SJCRH30 (cell line): Measurements from ENCODE around the gene ABCA6. TPM values are rescaled to one million over a fixed set of nuclear protein-coding genes. Genes with fewer than 3 reads are reported as not detected.
"Not testable (repeated sequence)": the region's sequence is repeated elsewhere in the genome, so short reads cannot be mapped to it uniquely, and the experiment has no call there.

Experiments used
- DNase-seq, 2 experiments: peaks; one replicate each; pipeline ENCODE4 v3.0.0-alpha.2; 2015 to 2020
- H3K27ac ChIP-seq: fragments of 250-450 bp; sonication (Bioruptor Pico); 2 replicates; pipeline ENCODE4 v1.5.1; 2020; ENCODE audit warnings: mild to moderate bottlenecking, moderate library complexity
- H3K27me3 ChIP-seq: fragments of 250-450 bp; sonication (Bioruptor Pico); 2 replicates; pipeline ENCODE4 v1.5.1; 2020; ENCODE audit warnings: mild to moderate bottlenecking, moderate library complexity
- H3K36me3 ChIP-seq: fragments of 250-450 bp; sonication (Bioruptor Pico); 2 replicates; pipeline ENCODE4 v1.5.1; 2020; ENCODE audit warnings: mild to moderate bottlenecking, moderate library complexity
- H3K4me1 ChIP-seq: fragments of 250-450 bp; sonication (Bioruptor Pico); 2 replicates; pipeline ENCODE4 v1.5.1; 2020; ENCODE audit warnings: mild to moderate bottlenecking, moderate library complexity
- H3K4me3 ChIP-seq: fragments of 250-450 bp; sonication (Bioruptor Pico); 2 replicates; pipeline ENCODE4 v1.5.1; 2020; ENCODE audit warnings: mild to moderate bottlenecking, moderate library complexity
- H3K9me3 ChIP-seq: fragments of 250-450 bp; sonication (Bioruptor Pico); replicated peaks from 2 replicates; pipeline ENCODE4 v1.5.1; 2020; ENCODE audit warnings: mild to moderate bottlenecking, moderate library complexity
- total RNA-seq: library from RNA; depleted of rRNA; stranded (reverse); fragments of >200 nt; shearing (Covaris generic); gene quantifications from 2 replicates; pipeline ENCODE4 v1.2.3, GENCODE V29; 2014

The ABCA6 gene
- total RNA-seq, 1 experiment from 2014 or later: not detected

- H3K27me3 ChIP-seq, H3K4me1 ChIP-seq, DNase-seq, H3K27ac ChIP-seq, H3K9me3 ChIP-seq, H3K4me3 ChIP-seq, H3K36me3 ChIP-seq: not testable (repeated sequence)
These were observed 70.5 kb downstream of the ABCA6 start for GRCh38 chr17:69071233-69071586.

- H3K4me3 ChIP-seq, H3K4me1 ChIP-seq, H3K27me3 ChIP-seq, H3K9me3 ChIP-seq, H3K36me3 ChIP-seq, H3K27ac ChIP-seq, DNase-seq: not testable (repeated sequence)
These were observed 71.1 kb downstream of the ABCA6 start for GRCh38 chr17:69070378-69071232.

DNA sequence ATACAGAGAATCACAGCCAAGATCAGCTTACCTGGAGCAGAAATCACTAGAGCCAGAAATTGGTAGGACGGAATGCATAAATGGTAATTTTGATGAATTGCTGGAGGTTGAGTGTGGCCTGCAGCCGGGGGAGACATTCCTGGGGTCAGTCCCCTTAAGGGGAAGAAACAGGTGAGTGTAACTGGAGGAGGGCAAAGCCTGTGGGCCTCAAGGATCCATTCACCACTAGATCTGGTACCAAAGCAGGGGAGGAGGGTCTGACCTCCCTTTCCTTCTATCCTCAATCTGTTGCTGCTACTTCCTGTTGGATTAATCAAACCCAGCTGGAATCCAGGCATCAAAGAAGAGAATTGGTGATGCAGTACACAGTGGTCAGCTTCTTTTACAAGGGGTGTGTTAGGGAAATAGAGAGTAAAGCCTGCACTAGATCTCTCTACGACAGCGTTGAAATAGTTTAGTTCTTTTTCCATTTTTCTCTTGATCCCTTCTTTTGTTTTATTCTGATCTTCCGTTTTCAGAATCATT, 72.4 kb downstream of the ABCA6 start:
- no peaks in the 10 kb centered on the region for H3K4me1 ChIP-seq

GRCh38 chr17:69067274-69068047, 74.2 kb downstream of the ABCA6 start:
- no peaks in the 10 kb centered on the region for H3K36me3 ChIP-seq

More for the DNA sequence above, 72.4 kb downstream of the ABCA6 start:
- no peak overlapping the region for H3K27ac ChIP-seq
- no peaks in the 10 kb centered on the region for H3K36me3 ChIP-seq
- no peak for DNase-seq
- no peaks in the 10 kb centered on the region for H3K9me3 ChIP-seq
- no peak overlapping the region for H3K4me3 ChIP-seq
- no peaks in the 10 kb centered on the region for H3K27me3 ChIP-seq

GRCh38 chr17:69066482-69066881, 75.2 kb downstream of the ABCA6 start:
- Histone ChIP-seq H3K9me3 (no peaks in the 10 kb centered on the region), H3K36me3 (no peaks in the 10 kb centered on the region), H3K27me3 (no peaks in the 10 kb centered on the region), H3K4me3 (no peak overlapping the region), H3K27ac (no peak overlapping the region), H3K4me1 (no peaks in the 10 kb centered on the region)
- no peak for DNase-seq

More at GRCh38 chr17:69067274-69068047, 74.2 kb downstream of the ABCA6 start:
- DNase-seq: no peak
- H3K27me3 ChIP-seq: no peaks in the 10 kb centered on the region
- H3K9me3 ChIP-seq: no peaks in the 10 kb centered on the region
- no peaks in the 10 kb centered on the region for H3K4me1 ChIP-seq
- H3K4me3 ChIP-seq: no peak overlapping the region
- no peak overlapping the region for H3K27ac ChIP-seq

- no peak for DNase-seq
- no peak overlapping the region for H3K27ac ChIP-seq
- no peaks in the 10 kb centered on the region for H3K27me3 ChIP-seq
- no peaks in the 10 kb centered on the region for H3K4me1 ChIP-seq
- no peaks in the 10 kb centered on the region for H3K9me3 ChIP-seq
- no peaks in the 10 kb centered on the region for H3K36me3 ChIP-seq
- no peak overlapping the region for H3K4me3 ChIP-seq
These were observed 76.6 kb downstream of the ABCA6 start for GRCh38 chr17:69065113-69065512.

DNA sequence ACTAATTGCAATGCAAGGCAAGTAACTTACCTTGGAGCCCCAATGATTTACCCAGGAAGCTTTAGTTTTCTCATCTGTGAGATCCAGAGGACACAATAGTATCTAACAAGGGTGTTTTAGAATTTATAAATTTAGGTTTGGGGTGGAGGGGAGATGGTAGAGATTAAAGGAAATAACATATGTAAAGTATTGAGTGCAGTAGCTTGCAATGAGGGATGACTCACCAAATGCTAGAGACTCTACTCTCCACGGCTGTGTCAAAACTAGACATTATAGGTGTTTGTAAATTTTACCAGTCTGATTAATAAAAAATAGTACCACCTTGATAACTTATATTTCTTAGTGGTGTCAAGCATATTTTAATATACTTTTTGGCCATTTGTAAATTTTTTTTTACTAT, 77.2 kb downstream of the ABCA6 start:
- Histone ChIP-seq H3K36me3 (no peaks in the 10 kb centered on the region), H3K4me1 (no peaks in the 10 kb centered on the region), H3K4me3 (no peak overlapping the region), H3K9me3 (no peaks in the 10 kb centered on the region), H3K27ac (no peak overlapping the region), H3K27me3 (no peaks in the 10 kb centered on the region)
- DNase-seq: no peak

DNA sequence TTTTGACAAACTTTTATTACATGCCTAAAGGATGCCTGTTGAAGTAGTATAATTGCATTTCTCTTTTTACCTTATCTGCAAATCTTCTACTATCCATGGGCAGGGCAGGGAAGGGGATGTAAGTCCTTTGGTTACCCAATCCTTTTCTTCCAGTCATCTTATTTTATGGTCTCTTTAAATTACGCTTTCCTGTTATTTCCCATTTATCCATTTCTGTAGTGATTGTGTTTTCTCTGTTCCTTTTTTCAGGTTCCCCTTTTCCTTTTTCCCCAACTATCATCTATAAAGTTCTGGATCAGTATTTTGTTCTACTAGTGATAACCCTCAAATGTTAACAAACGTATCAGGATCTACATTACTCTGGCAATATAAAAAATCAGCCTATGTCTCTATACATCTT, 77.7 kb downstream of the ABCA6 start:
- Histone ChIP-seq H3K4me3 (no peak overlapping the region), H3K36me3 (no peaks in the 10 kb centered on the region), H3K27me3 (no peaks in the 10 kb centered on the region), H3K9me3 (no peaks in the 10 kb centered on the region), H3K27ac (no peak overlapping the region), H3K4me1 (no peaks in the 10 kb centered on the region)
- DNase-seq: no peak

DNA sequence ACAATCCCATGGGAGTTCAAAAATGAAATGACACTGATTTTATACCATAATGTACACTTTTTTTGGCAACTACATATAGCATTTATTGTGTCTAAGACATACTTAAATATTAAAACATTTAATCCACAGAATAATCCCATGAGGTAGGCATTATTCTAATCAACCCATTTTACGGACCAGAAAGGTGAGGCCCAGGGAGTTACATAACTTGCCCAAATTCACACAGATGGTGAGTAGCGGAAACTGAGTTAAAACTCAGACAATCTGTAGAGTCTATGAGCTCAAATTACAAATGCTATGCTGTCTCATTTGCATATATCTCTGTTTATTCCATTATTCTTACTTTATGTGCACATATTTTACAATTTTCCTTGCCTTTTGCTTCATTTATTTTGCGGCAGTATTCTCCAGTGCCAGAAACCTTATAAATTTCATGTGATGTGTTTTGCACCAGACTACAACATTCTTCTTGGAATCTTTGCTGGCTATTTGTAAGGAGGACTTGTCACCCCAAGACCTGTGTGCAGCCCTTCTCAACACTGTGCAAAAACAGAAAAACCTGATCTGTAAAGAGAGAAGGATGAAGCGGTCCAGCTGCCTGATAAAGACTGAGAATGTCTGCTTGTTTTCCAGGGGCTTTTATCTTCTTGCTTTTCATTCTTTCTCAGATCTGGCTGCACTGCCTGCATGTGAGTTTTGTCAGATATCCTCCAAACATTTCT, 78.7 kb downstream of the ABCA6 start:
- H3K27ac ChIP-seq: no peak overlapping the region
- DNase-seq: no peak
- H3K4me1 ChIP-seq: no peaks in the 10 kb centered on the region
- H3K27me3 ChIP-seq: no peaks in the 10 kb centered on the region
- no peaks in the 10 kb centered on the region for H3K36me3 ChIP-seq
- H3K4me3 ChIP-seq: no peak overlapping the region
- no peaks in the 10 kb centered on the region for H3K9me3 ChIP-seq

DNA sequence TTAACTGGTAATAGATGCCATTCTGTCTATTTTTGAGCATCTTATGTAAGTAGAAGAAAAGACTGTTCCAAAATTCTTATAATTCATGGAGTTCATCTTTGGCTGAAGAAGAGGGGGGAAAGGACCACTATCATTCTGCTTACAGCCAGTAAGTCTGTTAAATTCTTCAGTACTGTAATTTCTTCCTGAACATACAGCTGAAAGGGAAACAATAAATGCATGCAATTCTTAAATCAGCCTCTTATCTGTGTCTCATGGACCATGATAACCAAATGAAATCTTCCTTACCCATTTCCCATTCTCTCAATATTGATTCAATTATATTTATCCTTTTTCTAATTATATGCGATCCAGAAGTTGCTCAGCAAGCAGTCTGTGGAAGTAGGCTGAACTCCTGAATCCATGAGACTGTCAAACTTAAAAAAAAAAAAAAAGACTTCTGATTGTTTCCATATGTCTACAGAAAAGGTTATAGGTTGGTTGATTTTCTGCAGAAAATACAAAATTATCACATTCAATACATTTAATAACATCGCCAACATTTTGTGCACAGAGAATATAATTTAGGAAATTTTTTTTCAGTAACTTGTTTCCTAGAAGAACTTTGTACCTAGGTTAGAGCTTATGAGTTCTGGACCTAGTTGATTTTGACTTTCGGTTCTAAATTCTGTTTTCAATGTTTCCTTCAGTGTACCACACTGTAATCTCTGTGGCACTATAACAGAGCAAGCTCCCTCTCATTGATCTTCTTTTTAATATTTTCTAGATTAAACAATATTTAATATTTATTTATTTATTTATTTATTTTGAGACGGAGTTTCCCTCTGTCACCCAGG, 79.8 kb downstream of the ABCA6 start:
- no peak overlapping the region for H3K27ac ChIP-seq
- no peak for DNase-seq
- H3K36me3 ChIP-seq: no peaks in the 10 kb centered on the region
- no peaks in the 10 kb centered on the region for H3K27me3 ChIP-seq
- H3K4me3 ChIP-seq: no peak overlapping the region
- no peaks in the 10 kb centered on the region for H3K9me3 ChIP-seq
- no peaks in the 10 kb centered on the region for H3K4me1 ChIP-seq

DNA sequence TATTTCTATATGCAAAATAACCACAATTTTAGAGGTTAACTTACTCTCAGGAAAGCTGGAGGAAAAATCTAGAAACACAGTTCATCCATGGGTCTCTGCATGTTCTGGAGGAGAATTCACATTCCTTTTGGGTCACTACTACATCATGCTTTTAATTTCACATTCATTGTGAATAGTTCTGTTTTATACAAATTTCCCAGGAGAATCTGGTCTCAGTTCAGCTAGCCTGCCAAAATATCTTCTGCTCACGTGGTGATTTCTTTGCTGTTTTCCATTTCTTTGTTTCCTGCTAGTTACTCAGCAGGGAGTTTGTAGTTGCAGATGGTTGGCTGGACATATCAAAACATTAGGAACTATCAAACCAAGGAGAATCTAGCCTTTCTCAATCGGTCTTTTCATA, 80.9 kb downstream of the ABCA6 start, which contains the start of gene ABCA9:
Gene ABCA9, minus strand, starts transcription at position 106 of the 400 bp plus-strand sequence. CDS start 9,801 bp downstream, outside the sequence.
- Histone ChIP-seq H3K4me1 (no peaks in the 10 kb centered on the region), H3K27me3 (no peaks in the 10 kb centered on the region), H3K36me3 (no peaks in the 10 kb centered on the region), H3K9me3 (no peaks in the 10 kb centered on the region), H3K27ac (no peak within 1 kb of the TSS), H3K4me3 (no peak within 1 kb of the TSS)
- DNase-seq: no peak

DNA sequence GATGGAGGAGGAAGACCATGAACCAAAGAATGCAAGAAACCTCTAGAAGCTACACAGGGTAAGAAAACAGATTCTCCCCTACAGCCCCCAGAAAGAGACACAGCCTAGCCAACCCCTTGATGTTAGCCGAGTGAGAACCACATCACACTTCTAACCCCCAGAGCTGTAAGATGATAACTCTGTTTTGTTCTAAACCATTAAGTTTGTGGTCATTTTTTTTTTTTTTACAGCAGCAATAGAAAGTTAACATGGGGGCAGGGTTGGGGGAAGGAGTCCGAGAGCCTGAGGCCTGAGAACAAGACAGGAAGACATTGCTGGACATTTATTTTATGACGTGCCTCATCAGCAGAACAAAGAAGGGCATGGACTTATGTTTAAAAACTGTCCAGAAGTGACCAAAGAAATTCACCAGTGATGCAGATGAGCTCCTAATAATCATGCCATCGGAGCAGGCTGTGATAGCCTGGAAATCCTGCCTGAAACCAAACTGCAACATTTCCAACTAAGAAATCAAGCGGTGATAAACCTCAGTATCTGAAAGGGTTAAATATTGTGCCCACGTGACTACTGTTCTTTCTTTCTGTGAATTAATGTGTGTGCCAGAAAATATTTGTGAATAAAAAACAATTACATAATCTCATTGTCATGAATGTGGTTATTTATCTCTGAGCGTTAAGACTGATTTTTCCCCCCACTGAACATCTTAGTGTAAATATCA, 82.1 kb downstream of the ABCA6 start:
- H3K9me3 ChIP-seq: no peaks in the 10 kb centered on the region
- H3K27ac ChIP-seq: no peak overlapping the region
- H3K27me3 ChIP-seq: no peaks in the 10 kb centered on the region
- no peak for DNase-seq
- H3K4me1 ChIP-seq: no peaks in the 10 kb centered on the region
- no peaks in the 10 kb centered on the region for H3K36me3 ChIP-seq
- no peak overlapping the region for H3K4me3 ChIP-seq

DNA sequence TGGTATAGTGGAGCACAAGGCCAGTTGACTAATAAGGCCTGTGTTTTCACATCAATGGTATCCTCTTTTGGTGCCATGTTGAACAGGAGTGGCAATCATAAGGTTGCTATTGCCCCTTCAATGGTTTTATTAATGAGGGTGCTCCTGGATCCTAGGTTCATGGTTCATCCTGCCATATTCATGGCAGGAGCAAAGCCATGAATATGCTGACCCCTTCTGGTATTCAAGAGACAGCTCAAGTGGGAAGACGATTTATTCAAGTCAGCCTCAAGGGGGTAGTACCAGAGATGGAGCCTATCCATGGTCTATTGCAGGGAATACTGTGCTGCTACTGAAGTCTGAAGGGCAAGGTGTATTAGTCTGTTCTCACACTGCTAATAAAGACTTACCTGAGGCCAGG, 83.5 kb downstream of the ABCA6 start:
- Histone ChIP-seq H3K4me1 (no peaks in the 10 kb centered on the region), H3K27me3 (no peaks in the 10 kb centered on the region), H3K36me3 (no peaks in the 10 kb centered on the region), H3K9me3 (no peaks in the 10 kb centered on the region), H3K27ac (no peak overlapping the region), H3K4me3 (no peak overlapping the region)
- peak in 1 of 2 experiments; percentile 4 for DNase-seq
